ENCODE measurements around the gene SELENON. TPM values are rescaled to one million over a fixed set of nuclear protein-coding genes. Genes with fewer than 3 reads are reported as not detected.

The SELENON gene
- total RNA-seq, 4 donors from 2014 or later = 26.0 to 57.3 (median 53.6) TPM

DNA sequence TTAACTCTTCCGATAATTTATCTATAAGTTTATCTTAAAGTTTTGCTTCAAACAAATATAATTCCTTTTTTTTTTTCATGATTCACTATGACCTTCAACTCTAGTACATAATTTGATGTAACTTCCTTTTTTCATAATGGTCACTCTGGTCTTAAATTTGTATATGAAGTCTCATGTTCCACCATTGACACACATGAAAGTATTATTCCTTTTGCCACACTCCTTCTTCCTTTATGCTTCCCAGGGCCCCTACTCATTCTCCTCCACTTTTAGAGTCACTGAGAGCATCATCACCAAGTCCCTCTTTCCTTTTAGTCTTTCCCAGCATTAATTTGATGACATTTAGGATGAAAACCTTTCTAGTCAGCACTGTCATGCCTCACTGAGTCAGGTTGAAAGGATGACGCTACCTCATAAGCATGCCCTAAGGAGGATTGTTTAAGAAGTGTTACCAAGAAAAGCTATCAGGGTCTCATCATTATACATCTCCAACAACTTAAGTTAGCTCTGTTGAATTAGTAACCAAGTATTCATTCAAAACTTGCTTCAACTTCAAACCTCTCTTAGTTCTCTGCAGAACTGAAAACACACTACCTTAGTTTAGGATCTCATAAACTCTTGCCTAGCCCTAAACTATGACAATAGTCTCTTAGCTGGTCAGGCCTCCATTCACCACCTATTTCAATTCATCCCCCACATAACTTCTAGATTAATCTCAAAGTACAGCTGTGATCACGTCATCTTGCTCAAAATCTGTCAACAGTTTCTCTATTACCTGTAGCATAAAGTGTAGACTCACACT lies 44.7 kb downstream of the SELENON start:
- DNase-seq (ENCODE audit: low spot score) = no peak
- TF ChIP-seq, protein P1, sequence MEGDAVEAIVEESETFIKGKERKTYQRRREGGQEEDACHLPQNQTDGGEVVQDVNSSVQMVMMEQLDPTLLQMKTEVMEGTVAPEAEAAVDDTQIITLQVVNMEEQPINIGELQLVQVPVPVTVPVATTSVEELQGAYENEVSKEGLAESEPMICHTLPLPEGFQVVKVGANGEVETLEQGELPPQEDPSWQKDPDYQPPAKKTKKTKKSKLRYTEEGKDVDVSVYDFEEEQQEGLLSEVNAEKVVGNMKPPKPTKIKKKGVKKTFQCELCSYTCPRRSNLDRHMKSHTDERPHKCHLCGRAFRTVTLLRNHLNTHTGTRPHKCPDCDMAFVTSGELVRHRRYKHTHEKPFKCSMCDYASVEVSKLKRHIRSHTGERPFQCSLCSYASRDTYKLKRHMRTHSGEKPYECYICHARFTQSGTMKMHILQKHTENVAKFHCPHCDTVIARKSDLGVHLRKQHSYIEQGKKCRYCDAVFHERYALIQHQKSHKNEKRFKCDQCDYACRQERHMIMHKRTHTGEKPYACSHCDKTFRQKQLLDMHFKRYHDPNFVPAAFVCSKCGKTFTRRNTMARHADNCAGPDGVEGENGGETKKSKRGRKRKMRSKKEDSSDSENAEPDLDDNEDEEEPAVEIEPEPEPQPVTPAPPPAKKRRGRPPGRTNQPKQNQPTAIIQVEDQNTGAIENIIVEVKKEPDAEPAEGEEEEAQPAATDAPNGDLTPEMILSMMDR (IDR thresholded peaks at IDR 0.05) = no peak

DNA sequence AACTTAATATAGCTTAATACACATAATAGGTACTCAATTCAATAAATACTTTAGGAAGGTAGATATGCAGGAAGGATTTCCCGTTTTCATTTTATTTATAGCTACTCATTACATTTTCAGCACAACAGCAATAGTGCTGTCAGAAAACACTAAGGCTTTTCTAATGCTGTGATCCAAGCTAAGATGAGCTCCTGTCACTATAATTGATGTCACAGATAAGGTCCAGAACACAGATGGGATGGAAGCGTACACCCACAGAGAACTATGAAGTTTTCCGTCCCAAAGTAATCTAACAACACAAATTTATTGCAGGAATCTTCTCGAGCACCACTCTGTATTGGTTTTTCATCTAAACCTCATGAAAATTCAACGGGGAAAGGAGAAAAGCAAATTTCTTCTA lies 45.7 kb downstream of the SELENON start:
- ATAC-seq (ENCODE audit: low FRiP score) = no peak
- TF ChIP-seq, protein P1 (IDR thresholded peaks at IDR 0.05) = no peak
- DNase-seq (ENCODE audit: low spot score) = no peak

More for the DNA sequence above, 44.7 kb downstream of the SELENON start:
- ATAC-seq (ENCODE audit: low FRiP score) = no peak

DNA sequence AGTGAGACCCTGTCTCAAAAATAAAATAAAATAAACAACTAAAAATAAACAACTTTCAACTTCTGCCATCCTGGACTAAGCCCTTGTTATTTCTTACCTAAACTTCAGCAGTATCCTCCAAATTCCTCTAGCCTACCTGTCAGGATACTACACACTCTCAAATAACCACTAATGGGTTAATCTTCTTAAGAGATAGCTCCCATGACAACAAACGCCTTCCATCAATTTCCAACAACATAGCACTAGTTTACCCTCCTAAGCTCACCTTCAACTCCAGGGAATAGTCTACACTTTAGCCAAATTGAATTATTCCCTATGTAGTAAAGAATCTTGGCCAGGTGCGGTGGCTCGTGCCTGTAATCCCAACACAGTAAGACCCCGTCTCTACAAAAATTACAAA lies 47.9 kb downstream of the SELENON start:
- ATAC-seq (ENCODE audit: low FRiP score) (no peak), DNase-seq (ENCODE audit: low spot score) (no peak)
- TF ChIP-seq, protein P1 (IDR thresholded peaks at IDR 0.05) = no peak

DNA sequence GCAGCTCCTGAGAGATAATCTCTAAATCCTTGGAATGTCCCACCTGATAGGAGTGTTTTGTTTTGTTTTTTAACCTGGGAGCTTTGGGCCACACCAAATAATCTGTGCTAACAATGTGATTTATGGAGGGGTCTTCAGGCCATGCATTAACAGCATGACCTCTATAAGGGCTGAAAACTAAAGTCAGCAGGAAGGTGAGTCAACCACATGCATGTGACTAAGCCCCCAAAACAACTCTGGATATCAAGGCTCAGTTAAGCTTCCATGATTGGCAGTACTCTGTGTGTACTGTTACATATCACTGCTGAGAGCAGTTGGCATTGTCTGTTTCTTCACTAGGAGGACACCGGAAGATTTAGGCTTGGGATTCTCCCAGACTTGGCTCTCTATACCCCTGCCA lies 48.5 kb downstream of the SELENON start:
- ATAC-seq (ENCODE audit: low FRiP score) = no peak
- DNase-seq (ENCODE audit: low spot score) = no peak
- TF ChIP-seq, protein P1 (IDR thresholded peaks at IDR 0.05) = no peak

DNA sequence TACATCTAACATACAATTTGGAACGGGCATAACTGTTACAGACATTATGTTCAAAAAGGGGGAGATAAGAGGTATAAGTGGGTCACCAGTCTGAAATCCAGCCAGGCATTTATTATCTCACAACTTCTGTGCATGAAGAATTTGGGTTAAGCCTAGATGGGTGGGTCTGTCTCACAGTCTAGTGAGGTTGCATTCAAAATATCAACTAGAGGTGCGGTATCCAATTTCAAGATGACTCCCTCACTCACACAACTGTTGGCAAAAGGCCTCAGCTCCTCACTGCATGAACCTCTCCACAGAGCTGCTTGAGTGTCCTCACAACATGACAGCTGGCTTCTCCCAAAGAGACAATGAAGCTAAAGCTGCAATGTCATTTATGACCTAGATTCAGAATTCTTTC lies 54.6 kb downstream of the SELENON start:
- TF ChIP-seq, protein P1 (IDR thresholded peaks at IDR 0.05) = no peak
- no peak for ATAC-seq (ENCODE audit: low FRiP score)
- DNase-seq (ENCODE audit: low spot score) = no peak

DNA sequence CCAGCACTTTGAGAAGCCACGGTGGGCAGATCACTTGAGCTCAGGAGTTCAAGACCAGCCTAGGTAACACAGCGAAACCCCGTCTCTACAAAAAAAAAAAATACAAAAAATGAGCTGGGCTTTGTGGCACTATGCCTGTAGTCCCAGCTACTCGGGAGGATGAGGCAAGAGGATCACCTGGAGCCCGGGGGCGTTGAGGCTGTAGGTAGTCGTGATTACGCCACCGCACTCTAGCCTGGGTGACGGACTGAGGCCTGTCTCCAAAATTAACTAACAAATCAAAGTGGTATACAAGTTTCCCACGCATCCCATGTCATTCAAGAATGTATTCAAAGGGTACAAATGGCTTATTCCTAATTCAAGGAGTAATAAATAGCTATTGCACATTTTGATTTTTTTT lies 56.9 kb downstream of the SELENON start:
- ATAC-seq (ENCODE audit: low FRiP score) = no peak
- DNase-seq (ENCODE audit: low spot score) = no peak

More for the DNA sequence above, 56.9 kb downstream of the SELENON start:
- TF ChIP-seq, protein P1 (IDR thresholded peaks at IDR 0.05) = no peak

Data from omental fat pad (tissue), 4 donors.